Common myeloid progenitor, CD34-positive (primary cell): ENCODE results near the gene ST6GALNAC1.

Experiments used
- CTCF ChIA-PET: fragments of 350-600 bp; sonication (Branson Sonifier 250); formaldehyde crosslinking; loops from one replicate; lab custom pipeline; 2021; ENCODE audit warnings: antibody characterized with exemption; lab: Charles Lee
- POLR2A ChIA-PET: fragments of 350-600 bp; sonication (Branson Sonifier 250); formaldehyde crosslinking; loops from one replicate; lab custom pipeline; 2021; ENCODE audit warnings: antibody characterized with exemption; lab: Charles Lee
- DNase-seq, 3 donors: peaks; one replicate each; pipeline versions ENCODE4 v3.0.0 to v3.0.0-alpha.2; 2013
- H3K27ac ChIP-seq, 2 experiments: 1 replicate in 1 of 2; 2 replicates in 1 of 2; pipeline ENCODE4 v1.7.0; 2013; ENCODE audit warnings: inconsistent platforms in 2 of 2, low read length in 2 of 2, mild to moderate bottlenecking in 2 of 2, low read depth in 1 of 2, moderate library complexity in 1 of 2; ENCODE audit not compliant: severe bottlenecking in 2 of 2, insufficient read depth in 1 of 2, poor library complexity in 1 of 2
- H3K27me3 ChIP-seq, 5 experiments: replicated peaks in 2 of 5; 1 replicate in 3 of 5; 2 replicates in 2 of 5; pipeline versions ENCODE4 v1.6.1 to v1.7.0; 2013; ENCODE audit warnings: low read length in 4 of 5, mild to moderate bottlenecking in 2 of 5, moderate library complexity in 2 of 5, inconsistent platforms in 1 of 5; ENCODE audit not compliant: insufficient read depth in 5 of 5, control insufficient read depth in 4 of 5
- H3K36me3 ChIP-seq, 4 experiments: 1 replicate in 2 of 4; 2 replicates in 2 of 4; pipeline versions ENCODE4 v1.6.1 to v1.7.0; 2013; ENCODE audit warnings: low read length in 3 of 4, control low read depth in 1 of 4, mild to moderate bottlenecking in 1 of 4; ENCODE audit not compliant: control insufficient read depth in 4 of 4, insufficient read depth in 4 of 4
- H3K4me1 ChIP-seq, 4 experiments: 1 replicate in 3 of 4; 2 replicates in 1 of 4; pipeline versions ENCODE4 v1.6.1 to v1.7.1; 2013; ENCODE audit warnings: low read length in 3 of 4, mild to moderate bottlenecking in 3 of 4, control low read depth in 1 of 4, inconsistent platforms in 1 of 4, moderate library complexity in 1 of 4; ENCODE audit not compliant: control insufficient read depth in 4 of 4, insufficient read depth in 4 of 4; ENCODE audit errors: control extremely low read depth in 1 of 4
- H3K4me3 ChIP-seq, 7 experiments: 1 replicate in 4 of 7; 2 replicates in 3 of 7; pipeline versions ENCODE4 v1.5.1 to v1.7.0; 2013; ENCODE audit warnings: mild to moderate bottlenecking in 7 of 7, low read length in 6 of 7, moderate library complexity in 6 of 7, inconsistent platforms in 2 of 7, low read depth in 2 of 7, control low read depth in 1 of 7; ENCODE audit not compliant: insufficient read depth in 4 of 7, control insufficient read depth in 1 of 7; ENCODE audit errors: extremely low read depth in 1 of 7
- H3K9me3 ChIP-seq, 5 experiments: 1 replicate in 4 of 5; 2 replicates in 1 of 5; pipeline versions ENCODE4 v1.6.1 to v1.7.1; 2013; ENCODE audit warnings: low read length in 4 of 5, mild to moderate bottlenecking in 2 of 5, inconsistent platforms in 1 of 5, low read depth in 1 of 5, moderate library complexity in 1 of 5; ENCODE audit not compliant: control insufficient read depth in 4 of 5, insufficient read depth in 2 of 5; ENCODE audit errors: control extremely low read depth in 1 of 5
- WGBS: methylation state at CpG from one replicate; pipeline ENCODE4 v1.1.5; 2013; ENCODE audit not compliant: insufficient coverage; 5-methylcytosine and 5-hydroxymethylcytosine counted together

The ST6GALNAC1 gene

DNA sequence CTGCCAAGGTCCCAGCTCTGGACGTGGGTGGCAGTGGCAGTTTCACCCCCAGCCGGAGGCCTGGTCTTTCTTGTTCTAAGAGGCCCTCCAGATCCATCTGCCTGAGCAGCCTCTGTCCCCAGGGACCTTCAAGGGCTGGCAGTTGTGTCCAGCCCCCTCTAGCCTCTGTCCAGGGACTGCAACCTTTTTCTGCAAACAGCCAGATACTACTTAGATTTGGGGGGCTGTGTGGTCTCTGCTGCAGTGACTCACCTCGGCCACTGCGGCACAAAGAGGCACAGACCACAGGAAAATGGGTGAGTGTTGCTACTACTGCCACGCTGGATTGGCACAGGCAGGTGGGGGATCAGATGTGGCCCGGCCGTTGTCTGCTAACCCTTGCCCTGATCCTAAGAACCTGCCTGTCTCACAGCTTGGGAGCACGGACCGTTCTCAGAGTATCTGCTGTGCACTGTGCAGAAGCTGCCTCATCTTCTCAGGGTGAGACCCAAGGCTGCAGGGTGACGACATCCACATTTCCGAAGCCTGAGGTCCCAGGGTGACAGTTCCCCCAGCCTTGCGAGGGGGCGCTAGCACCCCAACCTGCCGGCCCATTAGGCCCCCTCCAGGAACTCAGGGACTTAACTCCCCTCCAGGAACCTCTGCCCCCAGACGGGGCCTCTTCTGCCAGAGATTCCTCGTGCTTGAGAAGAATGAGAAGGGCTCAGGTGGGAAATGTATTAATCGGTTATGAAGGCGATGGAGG, 39.6 kb upstream of the ST6GALNAC1 start:
- Histone ChIP-seq H3K4me1 (peaks cover 0 to 5% (median 1%) of the 10 kb centered on the region in 4 experiments), H3K27me3 (no peaks in the 10 kb centered on the region), H3K36me3 (no peaks in the 10 kb centered on the region), H3K4me3 (no peak overlapping the region), H3K9me3 (no peaks in the 10 kb centered on the region), H3K27ac (no peak overlapping the region)
- DNase-seq: no peak
- ChIA-PET CTCF (interaction anchor here (0.6 to 2.8 kb wide), 4 partner anchors 12 to 31 kb away, joined by 3 to 11 read pairs (median 6); no protein-coding TSS in a partner anchor), POLR2A (interaction anchor here (1.2 kb wide), 1 partner anchor 27 kb away, joined by 3 read pairs; no protein-coding TSS in a partner anchor)
- WGBS: 88% methylated on average over 15 of the region's 18 CpGs

DNA sequence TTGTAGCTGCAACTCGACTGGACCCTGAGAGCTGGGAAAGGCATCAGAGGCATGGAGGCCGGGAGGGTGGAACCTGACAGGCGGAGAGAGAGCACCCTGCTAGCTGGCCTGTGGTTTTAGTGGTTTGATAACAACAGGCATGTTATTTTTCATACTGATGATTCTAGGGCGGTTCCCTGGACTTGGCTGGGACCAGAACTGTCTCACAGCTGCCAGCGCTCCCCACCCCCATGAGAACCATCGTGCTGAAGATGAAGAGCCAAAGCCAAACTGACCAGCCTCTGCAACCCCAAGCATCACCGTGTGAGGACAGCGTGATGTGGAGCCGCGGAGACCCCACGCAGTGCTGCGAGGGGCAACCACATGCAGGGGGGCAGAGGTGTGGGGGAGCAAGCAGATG, 38.7 kb upstream of the ST6GALNAC1 start:
- Histone ChIP-seq H3K36me3 (no peaks in the 10 kb centered on the region), H3K4me1 (peaks cover 0 to 5% (median 1%) of the 10 kb centered on the region in 4 experiments), H3K4me3 (no peak overlapping the region), H3K27ac (no peak overlapping the region), H3K27me3 (no peaks in the 10 kb centered on the region), H3K9me3 (no peaks in the 10 kb centered on the region)
- 80% methylated on average over 5 of the region's 12 CpGs for WGBS
- DNase-seq: peak in 1 of 3 donors; percentile 24
- CTCF ChIA-PET: interaction anchor here (0.9 to 2.6 kb wide), 18 partner anchors 9 to 157 kb away, joined by 3 to 14 read pairs (median 5); no protein-coding TSS in a partner anchor
- POLR2A ChIA-PET: no interaction called here

GRCh38 chr17:76681222-76682137, 37.9 kb upstream of the ST6GALNAC1 start:
- ChIA-PET POLR2A (no interaction called here), CTCF (interaction anchor here (0.7 to 2.6 kb wide), 28 partner anchors 9 to 159 kb away, joined by 3 to 14 read pairs (median 5); partner anchors contain the start of gene MXRA7)
- Histone ChIP-seq H3K27ac (no peak overlapping the region), H3K9me3 (no peaks in the 10 kb centered on the region), H3K36me3 (no peaks in the 10 kb centered on the region), H3K4me3 (no peak overlapping the region), H3K4me1 (peaks cover 0 to 5% (median 1%) of the 10 kb centered on the region in 4 experiments), H3K27me3 (no peaks in the 10 kb centered on the region)
- 71% methylated on average over 14 of the region's 16 CpGs for WGBS
- DNase-seq: peak; percentile 70 to 86 (median 78)

GRCh38 chr17:76679239-76679638, 35.7 kb upstream of the ST6GALNAC1 start:
- Histone ChIP-seq H3K9me3 (no peaks in the 10 kb centered on the region), H3K27ac (no peak overlapping the region), H3K27me3 (no peaks in the 10 kb centered on the region), H3K36me3 (no peaks in the 10 kb centered on the region), H3K4me1 (peaks cover 0 to 5% (median 1%) of the 10 kb centered on the region in 4 experiments), H3K4me3 (no peak overlapping the region)
- no peak for DNase-seq
- CTCF ChIA-PET: interaction anchor here (1.5 kb wide), 1 partner anchor 55 kb away, joined by 4 read pairs; no protein-coding TSS in a partner anchor
- WGBS: no CpG with 5 or more reads among the region's 1 CpG
- POLR2A ChIA-PET: no interaction called here

GRCh38 chr17:76678330-76678729, 34.8 kb upstream of the ST6GALNAC1 start:
- Histone ChIP-seq H3K4me3 (no peak overlapping the region), H3K9me3 (no peaks in the 10 kb centered on the region), H3K4me1 (peaks cover 0 to 5% (median 1%) of the 10 kb centered on the region in 4 experiments), H3K27ac (no peak overlapping the region), H3K27me3 (no peaks in the 10 kb centered on the region), H3K36me3 (no peaks in the 10 kb centered on the region)
- ChIA-PET POLR2A (no interaction called here), CTCF (interaction anchor here (1.5 kb wide), 1 partner anchor 54 kb away, joined by 4 read pairs; no protein-coding TSS in a partner anchor)
- WGBS: 80% methylated on average over 10 of the region's 12 CpGs
- no peak for DNase-seq

DNA sequence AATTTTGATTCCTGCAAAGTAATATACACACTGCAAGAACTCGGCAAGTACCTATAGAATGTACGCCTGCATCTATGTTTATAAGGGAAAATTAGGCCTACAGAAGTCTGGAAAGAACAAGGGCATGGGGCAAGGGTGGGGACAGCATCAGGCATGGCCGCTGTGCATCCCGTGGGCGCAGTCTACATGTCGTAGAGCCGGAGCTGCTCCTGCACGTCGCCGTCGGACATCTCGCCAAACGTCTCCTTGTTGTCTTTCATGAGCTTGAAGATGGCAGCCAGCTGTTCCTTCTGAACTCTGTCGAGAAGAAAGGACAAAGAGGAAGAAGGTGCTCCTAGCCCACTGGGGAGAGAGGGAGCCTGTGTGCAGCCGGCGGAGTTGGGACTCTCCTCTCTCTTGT, 33.8 kb upstream of the ST6GALNAC1 start:
- Histone ChIP-seq H3K9me3 (no peaks in the 10 kb centered on the region), H3K4me3 (no peak overlapping the region), H3K36me3 (no peaks in the 10 kb centered on the region), H3K4me1 (peaks cover 2 to 14% (median 9%) of the 10 kb centered on the region in 4 experiments), H3K27ac (no peak overlapping the region), H3K27me3 (no peaks in the 10 kb centered on the region)
- no peak for DNase-seq
- WGBS: 95% methylated on average over 10 of the region's 16 CpGs
- ChIA-PET CTCF (no interaction called here), POLR2A (interaction anchor here (0.6 kb wide), 1 partner anchor 51 kb away, joined by 4 read pairs; no protein-coding TSS in a partner anchor)
